ENCODE results near the gene FCER1G.

- TF ChIP-seq CTCF (IDR thresholded peaks at IDR 0.05; ENCODE audit: low read depth, low read length, missing input control), result no peak
- no peak for TF ChIP-seq REST (IDR thresholded peaks at IDR 0.05)
- no peak for TF ChIP-seq RAD21 (IDR thresholded peaks at IDR 0.05)
- no peak for TF ChIP-seq YY1 (IDR thresholded peaks at IDR 0.05)
- TF ChIP-seq MAX (IDR thresholded peaks at IDR 0.05), result no peak
- TF ChIP-seq TAF1 (conservative IDR thresholded peaks at IDR 0.05), result no peak
- no peak for TF ChIP-seq GABPA (IDR thresholded peaks at IDR 0.05 in 1 of 2, conservative IDR thresholded peaks at IDR 0.05 in 1 of 2)
- TF ChIP-seq FOXA1 (IDR thresholded peaks at IDR 0.05), result no peak
- TF ChIP-seq SP1 (IDR thresholded peaks at IDR 0.05), result no peak
- no peak for TF ChIP-seq JUND (IDR thresholded peaks at IDR 0.05)
- no peak for TF ChIP-seq EGR1 (IDR thresholded peaks at IDR 0.05; ENCODE audit: low read depth in 2 of 2)
- TF ChIP-seq ATF3 (IDR thresholded peaks at IDR 0.05), result no peak
Measured at GRCh38 chr1:161241682-161242081, 26.6 kb downstream of the FCER1G start.
